Aorta (tissue), 5 donors: ENCODE results near the gene IL15RA. TPM values are rescaled to one million over a fixed set of nuclear protein-coding genes. Genes with fewer than 3 reads are reported as not detected.
"Not testable (repeated sequence)": the region's sequence is repeated elsewhere in the genome, so short reads cannot be mapped to it uniquely, and the experiment has no call there.

Experiments
- ATAC-seq: fragments of 200-7000 bp; cut with Tn5 transposase; one replicate; pipeline ENCODE4 v1.9.1; 2022; ENCODE audit warnings: moderate library complexity; ENCODE audit not compliant: low FRiP score
- DNase-seq, 2 donors: peaks; one replicate each; pipeline ENCODE4 v3.0.0-alpha.2; 2020
- H3K27ac ChIP-seq, 2 donors: one replicate each; pipeline ENCODE4 v1.5.1; 2013; ENCODE audit warnings: low read length in 2 of 2, mild to moderate bottlenecking in 2 of 2, moderate library complexity in 2 of 2, control low read depth in 1 of 2, inconsistent platforms in 1 of 2, low read depth in 1 of 2
- H3K27me3 ChIP-seq, 2 donors: one replicate each; pipeline ENCODE4 v1.6.1; 2013; ENCODE audit warnings: control low read depth in 1 of 2, low read length in 1 of 2, mild to moderate bottlenecking in 1 of 2, moderate library complexity in 1 of 2; ENCODE audit not compliant: insufficient read depth in 2 of 2, control insufficient read depth in 1 of 2
- H3K36me3 ChIP-seq, 2 donors: one replicate each; pipeline ENCODE4 v1.6.1; 2013; ENCODE audit warnings: control low read depth in 1 of 2, low read length in 1 of 2, mild to moderate bottlenecking in 1 of 2; ENCODE audit not compliant: insufficient read depth in 2 of 2, control insufficient read depth in 1 of 2
- H3K4me1 ChIP-seq, 2 donors: one replicate each; pipeline ENCODE4 v1.6.1; 2013; ENCODE audit warnings: low read length in 2 of 2, control low read depth in 1 of 2, mild to moderate bottlenecking in 1 of 2, moderate library complexity in 1 of 2; ENCODE audit not compliant: insufficient read depth in 2 of 2, control insufficient read depth in 1 of 2
- H3K4me3 ChIP-seq, 2 donors: one replicate each; pipeline ENCODE4 v1.5.1; 2013; ENCODE audit warnings: low read length in 2 of 2, control low read depth in 1 of 2, mild to moderate bottlenecking in 1 of 2
- H3K9me3 ChIP-seq: one replicate; pipeline ENCODE4 v1.6.1; 2013; ENCODE audit warnings: mild to moderate bottlenecking, low read length; ENCODE audit not compliant: control insufficient read depth
- WGBS, 2 donors: extraction: QIAGEN DNeasy Blood & Tissue Kit; methylation state at CpG; one replicate each; pipeline ENCODE4 v1.1.7; 2013; 5-methylcytosine and 5-hydroxymethylcytosine counted together
- intact Hi-C, 2 donors: fragments of 100-400 bp; cut with DNase I; formaldehyde crosslinking; loops; one replicate each; pipeline versions ENCODE4 v1.14.2 to v1.15.0; 2022
- polyA plus RNA-seq, 2 donors: library from polyadenylated mRNA; stranded (reverse); fragments of 200-250 nt; gene quantifications; one replicate each; pipeline ENCODE4 v1.2.3, GENCODE V29; 2013
- total RNA-seq, 2 donors: library from RNA; stranded (reverse); fragmentation: NEBNext Ultra II Directional; extraction: Animal tissue kit (Norgen Biotek cat#: 25700); gene quantifications; one replicate each; pipeline ENCODE4 v1.2.1, GENCODE V29; 2021
- donor health status: healthy with polysubstance abuse.
- donor health status: Bipolar disorder and iron deficiency.
- donor health status: DM: no; HTN: no; CAD: no.
- donor health status: DM: no; HTN: no; CAD: no.
- donor health status: DM: yes; HTN: yes; CAD: no.

The IL15RA gene
- total and polyA plus RNA-seq, 4 donors: 6.0 to 23.9 (median 20.1) TPM

- Histone ChIP-seq H3K4me1 (no peaks in the 10 kb centered on the region), H3K9me3 (no peaks in the 10 kb centered on the region), H3K27ac (no peak overlapping the region), H3K36me3 (peaks cover 0 to 2% of the 10 kb centered on the region in 2 donors), H3K27me3 (no peaks in the 10 kb centered on the region), H3K4me3 (no peak overlapping the region)
- DNase-seq (peak; percentile 35 to 62), ATAC-seq (no peak)
- intact Hi-C loops: no loop called here
- 93 to 94% methylated on average over 29 of the region's 29 CpGs for WGBS, 2 donors
These were observed 15.8 kb downstream of the IL15RA start for GRCh38 chr10:5961405-5962100.

GRCh38 chr10:5960973-5961275 is 16.4 kb downstream of the IL15RA start:
- intact Hi-C loops, H3K9me3 ChIP-seq, H3K36me3 ChIP-seq, H3K4me3 ChIP-seq, ATAC-seq, H3K4me1 ChIP-seq, H3K27me3 ChIP-seq, H3K27ac ChIP-seq: not testable (repeated sequence)
- 97% methylated on average over 10 of the region's 10 CpGs for WGBS, 2 donors
- DNase-seq: peak in 1 of 2 donors; percentile 10

GRCh38 chr10:5960070-5960972 is 17.0 kb downstream of the IL15RA start:
- Histone ChIP-seq H3K27ac (no peak overlapping the region), H3K27me3 (no peaks in the 10 kb centered on the region), H3K4me1 (no peaks in the 10 kb centered on the region), H3K4me3 (no peak overlapping the region), H3K36me3 (peaks cover 0 to 2% of the 10 kb centered on the region in 2 donors), H3K9me3 (no peaks in the 10 kb centered on the region)
- intact Hi-C loops: no loop called here
- 82 to 88% methylated on average over 17 to 18 of the region's 18 CpGs for WGBS, 2 donors
- DNase-seq (peak in 1 of 2 donors; percentile 64), ATAC-seq (no peak)

DNA sequence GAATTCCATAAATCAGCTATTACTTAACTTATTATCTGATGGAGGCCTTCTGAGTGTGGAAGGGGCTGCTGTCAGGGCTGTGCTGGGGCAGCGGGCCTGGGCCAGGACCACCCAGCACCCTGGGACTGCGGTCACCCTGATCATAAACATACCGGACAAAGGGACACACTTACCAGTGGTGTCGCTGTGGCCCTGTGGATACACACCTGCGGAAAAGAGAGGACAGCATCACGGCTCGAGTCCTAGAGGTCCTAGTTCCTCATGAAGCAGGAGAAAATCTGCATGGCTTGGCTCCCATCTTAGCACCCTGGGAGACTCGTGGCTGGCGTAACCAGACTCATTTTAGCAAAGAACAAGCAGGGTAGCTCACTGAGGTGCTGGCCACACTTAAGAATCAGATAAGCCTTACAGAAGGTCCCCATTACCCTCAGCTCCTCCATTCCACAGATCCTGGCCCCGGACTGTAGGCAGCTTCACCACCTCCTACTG is 17.7 kb downstream of the IL15RA start:
- intact Hi-C loops: no loop called here

DNA sequence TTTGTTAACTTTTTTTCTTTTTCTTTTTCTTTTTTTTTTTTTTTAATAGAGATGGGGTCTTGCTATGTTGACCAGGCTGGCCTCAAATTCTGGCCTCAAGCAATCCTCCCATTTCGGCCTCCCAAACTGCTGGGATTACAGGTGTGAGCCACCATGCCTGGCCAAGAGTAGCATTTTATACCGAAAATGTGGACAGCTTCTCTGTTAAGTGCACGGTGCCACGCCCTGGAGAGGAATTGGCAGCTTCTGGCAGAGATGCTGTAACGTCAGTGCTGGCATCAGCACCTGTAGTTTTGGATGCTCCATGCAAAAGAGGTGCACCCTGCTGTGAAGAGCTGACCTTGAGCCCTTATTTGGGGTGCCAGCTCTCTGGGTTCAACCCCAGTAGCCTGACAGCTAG is 18.2 kb downstream of the IL15RA start:
- WGBS, 2 donors: 93 to 95% methylated on average over 5 of the region's 5 CpGs
- Histone ChIP-seq H3K27me3 (no peaks in the 10 kb centered on the region), H3K9me3 (no peaks in the 10 kb centered on the region), H3K4me3 (no peak overlapping the region), H3K36me3 (peaks cover 0 to 2% of the 10 kb centered on the region in 2 donors), H3K4me1 (no peaks in the 10 kb centered on the region), H3K27ac (no peak overlapping the region)
- ATAC-seq: no peak
- intact Hi-C loops: no loop called here
- peak in 1 of 2 donors; percentile 55 for DNase-seq

More for the DNA sequence above, 17.7 kb downstream of the IL15RA start:
- H3K27me3 ChIP-seq: no peaks in the 10 kb centered on the region
- 89 to 93% methylated on average over 10 of the region's 10 CpGs for WGBS, 2 donors
- peaks cover 0 to 2% of the 10 kb centered on the region in 2 donors for H3K36me3 ChIP-seq
- no peak for ATAC-seq
- H3K27ac ChIP-seq: no peak overlapping the region
- DNase-seq: peak in 1 of 2 donors; percentile 58
- no peaks in the 10 kb centered on the region for H3K4me1 ChIP-seq
- H3K9me3 ChIP-seq: no peaks in the 10 kb centered on the region
- H3K4me3 ChIP-seq: no peak overlapping the region

DNA sequence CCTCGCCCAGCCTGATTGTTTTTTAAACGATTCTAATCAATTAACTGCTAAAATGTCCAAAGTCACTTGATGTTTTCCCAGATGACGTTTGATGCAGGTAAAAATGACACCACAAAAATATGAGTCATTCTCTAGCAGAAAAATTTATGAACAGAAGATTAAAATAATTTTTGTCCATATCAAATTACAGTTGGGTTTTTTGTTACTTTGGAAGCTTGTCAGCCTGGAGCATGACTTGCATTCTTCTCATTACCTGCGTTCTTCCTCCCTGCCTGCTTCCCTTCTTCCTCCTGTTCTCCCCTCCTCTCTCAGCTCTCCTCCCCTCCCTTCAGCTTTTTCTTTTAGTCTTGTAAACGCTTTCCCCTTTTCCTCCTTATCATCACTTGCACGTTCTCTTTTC is 18.7 kb downstream of the IL15RA start:
- DNase-seq: no peak
- H3K9me3 ChIP-seq: no peaks in the 10 kb centered on the region
- H3K4me3 ChIP-seq: no peak overlapping the region
- intact Hi-C loops: no loop called here
- peaks cover 0 to 2% of the 10 kb centered on the region in 2 donors for H3K36me3 ChIP-seq
- peak overlapping the region in 1 of 2 donors; percentile 7 for H3K27ac ChIP-seq
- WGBS, 2 donors: 70 to 76% methylated on average over 6 of the region's 6 CpGs
- ATAC-seq: no peak
- no peaks in the 10 kb centered on the region for H3K4me1 ChIP-seq
- no peaks in the 10 kb centered on the region for H3K27me3 ChIP-seq

GRCh38 chr10:5958077-5958476 is 19.3 kb downstream of the IL15RA start:
- 49% methylated on average over 2 of the region's 2 CpGs for WGBS, 2 donors
- no peak overlapping the region for H3K4me3 ChIP-seq
- no peaks in the 10 kb centered on the region for H3K27me3 ChIP-seq
- no peaks in the 10 kb centered on the region for H3K9me3 ChIP-seq
- no peak for DNase-seq
- H3K36me3 ChIP-seq: peaks cover 0 to under 1% of the 10 kb centered on the region in 2 donors
- H3K4me1 ChIP-seq: no peaks in the 10 kb centered on the region
- peak overlapping the region in 1 of 2 donors; percentile 7 for H3K27ac ChIP-seq
- ATAC-seq: no peak
- intact Hi-C loops: no loop called here

DNA sequence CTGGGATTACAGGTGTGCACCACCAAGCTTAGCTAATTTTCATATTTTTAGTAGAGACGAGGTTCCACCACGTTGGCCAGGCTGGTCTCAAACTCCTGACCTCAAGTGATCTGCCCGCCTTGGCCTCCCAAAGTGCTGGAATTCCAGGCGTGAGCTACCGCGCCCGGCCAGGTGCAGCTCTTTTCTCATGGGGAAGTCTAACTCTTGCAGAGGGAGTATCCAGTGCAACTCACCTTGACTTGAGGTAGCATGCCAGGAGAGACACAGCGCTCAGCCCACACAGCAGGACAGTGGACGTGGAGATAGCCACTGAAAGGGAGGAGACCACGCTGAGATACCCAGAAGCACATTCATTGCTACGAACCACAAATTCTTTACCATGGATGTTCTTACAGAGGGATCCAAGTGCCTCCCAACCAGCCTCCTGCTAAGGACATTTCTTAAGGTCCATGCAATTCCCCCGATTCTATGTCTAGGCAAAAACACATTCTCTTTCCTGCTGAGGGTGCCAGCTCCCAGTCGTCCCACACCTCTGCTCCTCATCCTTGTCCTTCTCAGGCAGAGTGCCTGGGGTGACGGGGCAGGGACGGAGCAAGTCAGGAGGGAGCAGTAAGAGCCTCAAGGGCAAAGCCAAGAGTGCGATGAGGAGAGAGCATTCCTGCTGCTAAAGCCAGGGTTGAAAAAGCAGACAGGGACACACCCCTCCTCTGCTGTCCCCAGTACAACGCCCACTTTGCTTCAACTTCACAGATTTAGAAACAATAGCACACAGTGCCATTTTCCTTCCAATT is 21.0 kb downstream of the IL15RA start:
- Histone ChIP-seq H3K4me3 (no peak overlapping the region), H3K27me3 (no peaks in the 10 kb centered on the region), H3K36me3 (no peaks in the 10 kb centered on the region), H3K9me3 (no peaks in the 10 kb centered on the region), H3K4me1 (no peaks in the 10 kb centered on the region), H3K27ac (peak overlapping the region in 1 of 2 donors; percentile 30)
- peak in 1 of 2 donors; percentile 50 for DNase-seq
- no peak for ATAC-seq
- 62 to 71% methylated on average over 17 of the region's 17 CpGs for WGBS, 2 donors
- intact Hi-C loops: no loop called here
